Retinal pigment epithelial cell (primary cell): ENCODE measurements around the gene SGCA.

ENCODE experiments used
- DNase-seq: peaks from one replicate; pipeline ENCODE4 v3.0.0-alpha.2; 2010; ENCODE audit warnings: low read depth
- H3K4me3 ChIP-seq: 2 replicates; pipeline ENCODE4 v1.5.1; 2011; ENCODE audit warnings: mild to moderate bottlenecking, low read length, control low read depth, moderate library complexity
- TF ChIP-seq, protein P1 (sequence below): conservative IDR thresholded peaks from 2 replicates; pipeline ENCODE4 v1.5.1; 2011; ENCODE audit warnings: low read depth, low read length, control low read depth, inconsistent platforms

Gene SGCA

DNA sequence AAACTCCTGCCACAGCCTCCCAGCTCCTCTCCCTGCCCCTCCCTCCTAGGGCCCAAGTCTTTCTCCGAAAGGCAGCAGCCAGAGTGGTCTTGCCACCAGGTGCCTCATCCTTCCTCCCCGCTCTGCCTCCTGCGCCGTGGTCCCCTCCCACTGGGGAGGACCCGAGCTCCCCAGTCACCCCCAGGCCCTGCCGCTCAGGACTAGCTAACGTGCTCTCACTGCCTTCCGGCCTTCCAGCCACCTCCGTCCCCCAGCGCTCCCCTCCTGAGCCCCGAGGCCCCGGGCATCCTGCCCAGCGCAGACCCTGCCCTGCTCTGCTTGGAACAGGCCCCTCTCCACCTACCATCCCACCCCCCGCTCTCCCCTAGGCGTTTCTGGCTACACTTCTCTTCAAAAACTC lies 55.0 kb downstream of the SGCA start:
- TF ChIP-seq, protein P1, sequence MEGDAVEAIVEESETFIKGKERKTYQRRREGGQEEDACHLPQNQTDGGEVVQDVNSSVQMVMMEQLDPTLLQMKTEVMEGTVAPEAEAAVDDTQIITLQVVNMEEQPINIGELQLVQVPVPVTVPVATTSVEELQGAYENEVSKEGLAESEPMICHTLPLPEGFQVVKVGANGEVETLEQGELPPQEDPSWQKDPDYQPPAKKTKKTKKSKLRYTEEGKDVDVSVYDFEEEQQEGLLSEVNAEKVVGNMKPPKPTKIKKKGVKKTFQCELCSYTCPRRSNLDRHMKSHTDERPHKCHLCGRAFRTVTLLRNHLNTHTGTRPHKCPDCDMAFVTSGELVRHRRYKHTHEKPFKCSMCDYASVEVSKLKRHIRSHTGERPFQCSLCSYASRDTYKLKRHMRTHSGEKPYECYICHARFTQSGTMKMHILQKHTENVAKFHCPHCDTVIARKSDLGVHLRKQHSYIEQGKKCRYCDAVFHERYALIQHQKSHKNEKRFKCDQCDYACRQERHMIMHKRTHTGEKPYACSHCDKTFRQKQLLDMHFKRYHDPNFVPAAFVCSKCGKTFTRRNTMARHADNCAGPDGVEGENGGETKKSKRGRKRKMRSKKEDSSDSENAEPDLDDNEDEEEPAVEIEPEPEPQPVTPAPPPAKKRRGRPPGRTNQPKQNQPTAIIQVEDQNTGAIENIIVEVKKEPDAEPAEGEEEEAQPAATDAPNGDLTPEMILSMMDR, result no peak
- DNase-seq, result no peak
- no peak overlapping the region for H3K4me3 ChIP-seq

DNA sequence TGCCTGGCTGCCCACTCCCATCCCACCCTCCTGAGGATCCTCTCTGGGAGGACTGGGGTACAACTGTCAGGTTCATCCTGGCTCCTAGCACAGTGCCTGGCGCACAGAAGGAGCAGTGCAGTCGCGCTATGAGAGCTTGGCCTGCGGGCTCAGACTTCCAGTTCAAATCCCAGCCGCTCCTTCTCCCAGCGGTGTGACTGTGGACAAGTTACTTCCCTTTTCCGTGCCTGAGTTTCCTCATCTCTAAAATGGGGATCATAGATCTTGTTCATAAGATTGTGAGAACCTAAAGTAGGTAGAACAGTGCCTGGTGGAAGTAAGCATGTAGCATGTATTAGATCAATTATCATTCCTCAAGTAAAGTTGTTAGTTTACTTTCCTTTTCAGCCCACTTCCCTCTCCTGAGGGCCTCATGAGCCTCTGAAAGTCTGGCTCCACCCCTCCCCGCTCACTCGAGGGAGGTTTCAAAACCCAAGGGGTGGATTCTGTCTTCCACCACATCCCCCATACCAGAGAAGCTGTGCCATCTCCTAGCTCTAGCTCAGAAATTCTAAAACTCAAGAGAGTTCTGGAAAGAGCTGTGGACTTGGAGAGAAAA lies 55.6 kb downstream of the SGCA start:
- H3K4me3 ChIP-seq, result no peak overlapping the region
- TF ChIP-seq, protein P1, result no peak
- DNase-seq, result no peak

DNA sequence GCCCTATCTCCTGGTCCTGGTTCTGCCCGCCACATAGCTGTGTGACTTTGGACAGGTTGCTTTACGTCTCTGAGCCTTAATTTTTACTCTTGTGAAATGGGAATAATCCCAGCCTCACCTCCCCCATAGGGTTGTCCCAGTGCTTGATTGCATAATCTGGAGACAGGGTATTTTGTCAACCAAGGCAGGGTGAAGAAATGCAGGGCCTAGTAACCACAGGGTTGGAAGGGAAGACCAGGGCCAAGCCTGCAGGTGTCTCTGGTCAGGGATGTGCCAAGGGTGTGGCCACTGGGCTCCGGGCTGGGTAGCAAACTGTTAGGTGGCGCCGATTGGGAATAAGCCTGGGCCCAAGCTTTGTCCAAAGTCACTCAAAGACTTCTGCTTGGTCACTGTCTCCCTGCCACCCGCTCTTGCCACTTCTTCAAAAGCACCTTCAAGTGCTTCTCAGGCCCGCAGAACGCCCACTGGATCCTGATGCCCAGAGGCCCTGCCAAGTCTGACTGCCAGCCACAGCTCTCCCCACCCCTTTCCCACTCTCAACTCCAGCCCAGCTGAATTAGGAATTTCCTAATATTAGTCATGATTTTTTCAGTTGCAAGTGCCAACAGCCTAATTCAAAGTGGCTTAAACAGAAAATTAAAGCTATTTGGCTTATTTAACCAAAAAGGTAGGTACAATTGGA lies 56.2 kb downstream of the SGCA start:
- TF ChIP-seq, protein P1, result no peak
- H3K4me3 ChIP-seq, result no peak overlapping the region
- DNase-seq, result no peak

DNA sequence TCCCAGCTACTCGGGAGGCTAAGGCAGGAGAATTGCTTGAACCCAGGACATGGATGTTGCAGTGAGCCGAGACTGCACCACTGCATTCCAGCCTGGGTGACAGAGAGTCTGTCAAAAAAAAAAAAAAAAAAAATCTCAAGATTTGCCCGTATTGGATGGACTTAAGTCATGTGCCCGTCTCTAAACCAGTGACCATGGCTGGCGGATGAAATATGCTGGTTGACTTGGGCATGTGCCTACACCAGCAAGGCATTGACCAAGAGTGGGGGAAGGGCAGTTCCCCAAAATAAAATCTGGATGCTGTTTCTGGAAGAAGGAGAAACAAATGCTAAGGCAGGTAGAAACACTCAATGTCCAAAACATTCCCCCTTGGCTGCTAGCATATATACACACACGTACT lies 57.1 kb downstream of the SGCA start:
- DNase-seq, result no peak
- H3K4me3 ChIP-seq, result no peak overlapping the region
- TF ChIP-seq, protein P1, result no peak
